ENCODE data around the gene FERMT2. TPM values are rescaled to one million over a fixed set of nuclear protein-coding genes. Genes with fewer than 3 reads are reported as not detected.

The FERMT2 gene
- total RNA-seq, 1 experiment from 2014 or later, result 38.6 TPM

DNA sequence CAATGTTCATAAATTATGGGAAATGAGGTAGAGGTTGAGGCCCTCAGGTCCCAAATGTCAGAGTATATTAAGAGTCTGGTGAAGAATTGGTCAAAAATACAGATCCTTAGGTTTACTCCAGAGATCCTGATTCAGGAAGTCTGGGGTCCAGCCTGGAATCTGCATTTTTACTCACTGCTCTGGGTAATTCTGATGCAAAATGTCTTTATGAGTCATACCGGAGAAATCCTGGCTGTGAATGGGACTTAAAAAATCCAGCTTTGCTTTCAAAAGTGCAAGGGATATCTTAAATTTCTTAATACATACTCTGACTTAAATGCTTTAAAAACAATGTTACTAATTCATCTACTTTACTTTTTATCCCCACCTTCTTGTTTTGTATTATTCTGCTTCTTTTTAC is 74.5 kb downstream of the FERMT2 start:
- POLR2A ChIA-PET (ENCODE audit: unreplicated experiment), result no interaction called here
- DNase-seq, result no peak
- Histone ChIP-seq H3K4me2 (ENCODE audit: low read length) (no peak overlapping the region), H2AFZ (ENCODE audit: low read length) (no peak overlapping the region), H3K4me3 (ENCODE audit: low read length) (no peak overlapping the region), H3K27me3 (ENCODE audit: low read length) (no peaks in the 10 kb centered on the region), H3K27ac (ENCODE audit: low read length) (no peak overlapping the region), H3K9me2 (replicated peaks; ENCODE audit: low read length) (no peaks in the 10 kb centered on the region), H3K9ac (ENCODE audit: low read length) (no peak overlapping the region), H3K79me2 (ENCODE audit: low read length) (no peaks in the 10 kb centered on the region), H3F3A (ENCODE audit: low read length, unreplicated experiment) (no peaks in the 10 kb centered on the region), H4K20me1 (ENCODE audit: low read length) (no peaks in the 10 kb centered on the region), H3K4me1 (ENCODE audit: insufficient read depth, low read length) (peaks cover 4% of the 10 kb centered on the region; the same call in 1 of the 2 replicates), H3K9me3 (ENCODE audit: low read length) (no peaks in the 10 kb centered on the region), H3K36me3 (ENCODE audit: low read depth, low read length) (peaks cover 26% of the 10 kb centered on the region)
- CTCF ChIA-PET, result no interaction called here
- no TSS peak for BruUV-seq (replicated peaks)
- ATAC-seq, result no peak
- intact Hi-C loops (cut with micrococcal nuclease), result no loop called here
- TF ChIP-seq, protein P1, sequence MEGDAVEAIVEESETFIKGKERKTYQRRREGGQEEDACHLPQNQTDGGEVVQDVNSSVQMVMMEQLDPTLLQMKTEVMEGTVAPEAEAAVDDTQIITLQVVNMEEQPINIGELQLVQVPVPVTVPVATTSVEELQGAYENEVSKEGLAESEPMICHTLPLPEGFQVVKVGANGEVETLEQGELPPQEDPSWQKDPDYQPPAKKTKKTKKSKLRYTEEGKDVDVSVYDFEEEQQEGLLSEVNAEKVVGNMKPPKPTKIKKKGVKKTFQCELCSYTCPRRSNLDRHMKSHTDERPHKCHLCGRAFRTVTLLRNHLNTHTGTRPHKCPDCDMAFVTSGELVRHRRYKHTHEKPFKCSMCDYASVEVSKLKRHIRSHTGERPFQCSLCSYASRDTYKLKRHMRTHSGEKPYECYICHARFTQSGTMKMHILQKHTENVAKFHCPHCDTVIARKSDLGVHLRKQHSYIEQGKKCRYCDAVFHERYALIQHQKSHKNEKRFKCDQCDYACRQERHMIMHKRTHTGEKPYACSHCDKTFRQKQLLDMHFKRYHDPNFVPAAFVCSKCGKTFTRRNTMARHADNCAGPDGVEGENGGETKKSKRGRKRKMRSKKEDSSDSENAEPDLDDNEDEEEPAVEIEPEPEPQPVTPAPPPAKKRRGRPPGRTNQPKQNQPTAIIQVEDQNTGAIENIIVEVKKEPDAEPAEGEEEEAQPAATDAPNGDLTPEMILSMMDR (conservative IDR thresholded peaks at IDR 0.05; ENCODE audit: low read depth, low read length), result no peak
- TF ChIP-seq EZH2 (IDR thresholded peaks at IDR 0.05; ENCODE audit: low read length, unreplicated experiment), result no peak

- Histone ChIP-seq H3F3A (ENCODE audit: low read length, unreplicated experiment) (no peaks in the 10 kb centered on the region), H3K4me2 (ENCODE audit: low read length) (no peak overlapping the region), H3K27me3 (ENCODE audit: low read length) (no peaks in the 10 kb centered on the region), H3K4me1 (ENCODE audit: insufficient read depth, low read length) (peaks cover 4% of the 10 kb centered on the region; the same call in 1 of the 2 replicates), H3K36me3 (ENCODE audit: low read depth, low read length) (peaks cover 32% of the 10 kb centered on the region), H2AFZ (ENCODE audit: low read length) (no peak overlapping the region), H3K9me3 (ENCODE audit: low read length) (no peaks in the 10 kb centered on the region), H3K27ac (ENCODE audit: low read length) (no peak overlapping the region), H4K20me1 (ENCODE audit: low read length) (no peaks in the 10 kb centered on the region), H3K4me3 (ENCODE audit: low read length) (no peak overlapping the region), H3K79me2 (ENCODE audit: low read length) (no peaks in the 10 kb centered on the region), H3K9ac (ENCODE audit: low read length) (no peak overlapping the region), H3K9me2 (replicated peaks; ENCODE audit: low read length) (no peaks in the 10 kb centered on the region)
- intact Hi-C loops (cut with micrococcal nuclease), result no loop called here
- POLR2A ChIA-PET (ENCODE audit: unreplicated experiment), result no interaction called here
- no peak for ATAC-seq
- DNase-seq, result no peak
- TF ChIP-seq, protein P1 (conservative IDR thresholded peaks at IDR 0.05; ENCODE audit: low read depth, low read length), result no peak
- TF ChIP-seq EZH2phosphoT487 (IDR thresholded peaks at IDR 0.05; ENCODE audit: borderline replicate concordance, low read length), result no peak
- no peak for TF ChIP-seq EZH2 (IDR thresholded peaks at IDR 0.05; ENCODE audit: low read length, unreplicated experiment)
- no TSS peak for BruUV-seq (replicated peaks)
- CTCF ChIA-PET, result no interaction called here
Observed at GRCh38 chr14:52875707-52876106, 75.1 kb downstream of the FERMT2 start.

DNA sequence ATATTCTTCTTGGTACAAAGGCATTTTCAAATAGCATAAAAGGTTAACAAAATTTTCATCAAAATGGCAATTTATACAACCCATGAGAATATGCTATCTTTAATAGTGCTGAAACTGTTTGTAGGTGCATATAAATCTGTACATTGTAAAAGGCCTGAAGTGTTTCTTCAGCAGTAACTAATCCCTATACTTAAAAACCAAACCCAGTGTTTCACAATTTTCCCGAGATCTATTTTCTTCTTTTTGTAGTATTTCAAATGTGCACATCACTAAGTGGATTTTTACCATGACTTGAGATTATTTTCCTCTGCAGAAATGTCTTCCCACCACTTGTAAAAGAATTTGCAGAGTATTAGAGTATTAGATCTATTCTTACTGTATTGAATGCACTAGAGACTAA is 76.5 kb downstream of the FERMT2 start:
- CTCF ChIA-PET, result no interaction called here
- H3K9me3 ChIP-seq (ENCODE audit: low read length), result no peaks in the 10 kb centered on the region
- TF ChIP-seq, protein P1 (conservative IDR thresholded peaks at IDR 0.05; ENCODE audit: low read depth, low read length), result no peak
- TF ChIP-seq EZH2phosphoT487 (IDR thresholded peaks at IDR 0.05; ENCODE audit: borderline replicate concordance, low read length) (no peak), EZH2 (IDR thresholded peaks at IDR 0.05; ENCODE audit: low read length, unreplicated experiment) (no peak)
- no peaks in the 10 kb centered on the region for H3K27me3 ChIP-seq (ENCODE audit: low read length)
- BruUV-seq (replicated peaks), result no TSS peak
- H4K20me1 ChIP-seq (ENCODE audit: low read length), result no peaks in the 10 kb centered on the region
- no peaks in the 10 kb centered on the region for H3K79me2 ChIP-seq (ENCODE audit: low read length)
- no peak for ATAC-seq
- H3K36me3 ChIP-seq (ENCODE audit: low read depth, low read length), result peaks cover 35% of the 10 kb centered on the region
- H3K4me3 ChIP-seq (ENCODE audit: low read length), result no peak overlapping the region
- POLR2A ChIA-PET (ENCODE audit: unreplicated experiment), result no interaction called here
- no peak overlapping the region for H3K9ac ChIP-seq (ENCODE audit: low read length)
- no peak overlapping the region for H3K27ac ChIP-seq (ENCODE audit: low read length)
- no peak overlapping the region for H2AFZ ChIP-seq (ENCODE audit: low read length)
- intact Hi-C loops (cut with micrococcal nuclease), result no loop called here
- H3F3A ChIP-seq (ENCODE audit: low read length, unreplicated experiment), result no peaks in the 10 kb centered on the region
- no peak for DNase-seq
- no peaks in the 10 kb centered on the region for H3K9me2 ChIP-seq (replicated peaks; ENCODE audit: low read length)
- H3K4me1 ChIP-seq (ENCODE audit: insufficient read depth, low read length), result peaks cover 4% of the 10 kb centered on the region; the same call in 1 of the 2 replicates
- H3K4me2 ChIP-seq (ENCODE audit: low read length), result no peak overlapping the region
